GM12878 (cell line): ENCODE data around the gene ANAPC4. TPM values are rescaled to one million over a fixed set of nuclear protein-coding genes. Genes with fewer than 3 reads are reported as not detected.

Experiments used
- ATAC-seq: fragments of 200-7000 bp; cut with Tn5 transposase; 3 replicates; pipeline ENCODE4 v1.9.1; 2020; ENCODE audit warnings: mild to moderate bottlenecking, moderate library complexity
- BruUV-seq: library from RNA; stranded (reverse); fragments of 400-500 nt; replicated peaks from 2 replicates; lab custom pipeline; 2021; lab: Mats Ljungman, UMichigan
- CTCF ChIA-PET: fragments of 300-600 bp; sonication (Branson Sonifier 250); formaldehyde crosslinking; extraction: SDS; loops from one replicate; lab custom pipeline; 2021; ENCODE audit warnings: inconsistent platforms; lab: Yijun Ruan, JAX
- POLR2A ChIA-PET: fragments of 350-600 bp; formaldehyde crosslinking; extraction: SDS; loops from one replicate; lab custom pipeline; 2021; ENCODE audit warnings: inconsistent platforms; lab: Charles Lee
- RAD21 ChIA-PET: fragments of 300-600 bp; sonication (Branson Sonifier 250); formaldehyde crosslinking; loops from one replicate; lab custom pipeline; 2023; ENCODE audit warnings: antibody characterized with exemption; ENCODE audit not compliant: unreplicated experiment; lab: Charles Lee
- SMC1A ChIA-PET: fragments of 300-600 bp; sonication (Branson Sonifier 250); formaldehyde crosslinking; loops from one replicate; lab custom pipeline; 2023; ENCODE audit not compliant: unreplicated experiment, uncharacterized antibody; lab: Charles Lee
- DNase-seq: peaks from one replicate; pipeline ENCODE4 v3.0.0-alpha.2; 2011; ENCODE audit warnings: low read depth, low spot score
- FAIRE-seq: peaks from 3 replicates; lab custom pipeline; 2011; peaks lifted over from hg19 to GRCh38; lab: Jason Lieb, UNC
- H2AFZ ChIP-seq: 2 replicates; pipeline ENCODE4 v1.6.0; 2011; ENCODE audit warnings: low read depth, low read length, control low read depth; ENCODE audit not compliant: control insufficient read depth
- H3K27ac ChIP-seq: 2 replicates; pipeline ENCODE4 v1.5.1; 2011; ENCODE audit warnings: control low read depth; ENCODE audit not compliant: control insufficient read depth, insufficient read depth
- H3K27me3 ChIP-seq, 2 experiments: replicated peaks in 1 of 2; 2 replicates each; pipeline versions ENCODE4 v1.6.0 to v1.6.1; 2011; ENCODE audit warnings: low read length in 1 of 2; ENCODE audit not compliant: control insufficient read depth in 2 of 2, insufficient read depth in 2 of 2
- H3K36me3 ChIP-seq, 2 experiments: 2 replicates each; pipeline ENCODE4 v1.5.1; 2011; ENCODE audit warnings: low read length in 1 of 2; ENCODE audit not compliant: control insufficient read depth in 2 of 2, insufficient read depth in 2 of 2
- H3K4me1 ChIP-seq: 2 replicates; pipeline ENCODE4 v1.6.1; 2011; ENCODE audit warnings: mild to moderate bottlenecking, low read length, moderate library complexity, mixed read lengths; ENCODE audit not compliant: control insufficient read depth, insufficient read depth
- H3K4me2 ChIP-seq: 2 replicates; pipeline ENCODE4 v1.6.0; 2011; ENCODE audit warnings: control low read depth; ENCODE audit not compliant: control insufficient read depth, insufficient read depth
- H3K4me3 ChIP-seq: fragments of 200-600 bp; sonication (generic); 2 replicates; pipeline ENCODE4 v1.5.1; 2016
- H3K79me2 ChIP-seq: 2 replicates; pipeline ENCODE4 v1.6.0; 2011; ENCODE audit warnings: low read length; ENCODE audit not compliant: control insufficient read depth, insufficient read depth
- H3K9ac ChIP-seq: 2 replicates; pipeline ENCODE4 v1.8.0; 2011; ENCODE audit warnings: low read length, control low read depth, mixed read lengths; ENCODE audit not compliant: control insufficient read depth, insufficient read depth
- H3K9me3 ChIP-seq: replicated peaks from 3 replicates; pipeline ENCODE4 v1.5.1; 2011; ENCODE audit warnings: mild to moderate bottlenecking, low read length; ENCODE audit not compliant: control insufficient read depth, insufficient read depth
- H4K20me1 ChIP-seq: 2 replicates; pipeline ENCODE4 v1.6.0; 2011; ENCODE audit not compliant: control insufficient read depth, insufficient read depth
- BCL11A ChIP-seq: IDR thresholded peaks from 2 replicates; pipeline ENCODE4 v1.6.1; 2011; ENCODE audit warnings: low read depth, low read length
- BMI1 ChIP-seq: fragments of 450-650 bp; IDR thresholded peaks from 2 replicates; pipeline ENCODE4 v1.6.1; 2016; ENCODE audit warnings: mild to moderate bottlenecking, moderate library complexity, borderline replicate concordance
- EED ChIP-seq: sonication (generic); IDR thresholded peaks from 2 replicates; pipeline ENCODE4 v1.6.1; 2016; ENCODE audit warnings: antibody characterized with exemption, low read depth
- FOXM1 ChIP-seq: IDR thresholded peaks from 2 replicates; pipeline ENCODE4 v1.6.1; 2012; ENCODE audit warnings: low read depth, mild to moderate bottlenecking, inconsistent platforms, low read length, moderate library complexity
- GATAD2B ChIP-seq: fragments of 450-650 bp; conservative IDR thresholded peaks from 2 replicates; pipeline ENCODE4 v1.6.1; 2017; ENCODE audit warnings: low read depth, mild to moderate bottlenecking, moderate library complexity
- HDAC6 ChIP-seq: fragments of 200-600 bp; sonication (generic); IDR thresholded peaks from one replicate; pipeline ENCODE4 v1.8.0; 2017; ENCODE audit warnings: antibody characterized with exemption; ENCODE audit not compliant: unreplicated experiment
- IKZF2 ChIP-seq, 2 experiments: fragments of 450-650 bp; IDR thresholded peaks; 2 replicates each; pipeline ENCODE4 v1.6.1; 2017; ENCODE audit warnings: mild to moderate bottlenecking in 2 of 2, moderate library complexity in 2 of 2
- KAT2A ChIP-seq: conservative IDR thresholded peaks from 2 replicates; pipeline ENCODE4 v1.6.1; 2011; ENCODE audit warnings: low read depth, low read length; ENCODE audit not compliant: control insufficient read depth
- MTA2 ChIP-seq: fragments of 450-650 bp; IDR thresholded peaks from 2 replicates; pipeline ENCODE4 v1.6.1; 2016; ENCODE audit warnings: low read depth, mild to moderate bottlenecking, moderate library complexity
- NFXL1 ChIP-seq: fragments of 450-650 bp; IDR thresholded peaks from 2 replicates; pipeline ENCODE4 v1.6.1; 2017; ENCODE audit warnings: antibody characterized with exemption, mild to moderate bottlenecking, borderline replicate concordance
- NR2C2 ChIP-seq: IDR thresholded peaks from 2 replicates; pipeline ENCODE4 v1.6.1; 2011; ENCODE audit warnings: borderline replicate concordance, low read depth; ENCODE audit not compliant: control insufficient read depth, insufficient read length
- POLR2AphosphoS2 ChIP-seq: IDR thresholded peaks from 2 replicates; pipeline ENCODE4 v1.6.1; 2011; ENCODE audit warnings: low read depth, mild to moderate bottlenecking, low read length, improper control_type of control experiment, moderate library complexity
- POLR2AphosphoS5 ChIP-seq: IDR thresholded peaks from 2 replicates; pipeline ENCODE4 v1.6.1; 2011; ENCODE audit warnings: mild to moderate bottlenecking, low read length, inconsistent platforms
- RBBP5 ChIP-seq: fragments of 200-600 bp; sonication (generic); conservative IDR thresholded peaks from 2 replicates; pipeline ENCODE4 v1.6.1; 2016
- STAT3 ChIP-seq: IDR thresholded peaks from 2 replicates; pipeline ENCODE4 v1.6.1; 2011; ENCODE audit warnings: low read depth, low read length, improper control_type of control experiment
- ZNF24 ChIP-seq: fragments of 450-650 bp; IDR thresholded peaks from 2 replicates; pipeline ENCODE4 v1.6.1; 2017; ENCODE audit warnings: antibody characterized with exemption, mild to moderate bottlenecking
- WGBS: methylation state at CpG from one replicate; pipeline ENCODE4 v1.1.6; 2016; ENCODE audit warnings: low lambda C conversion rate; ENCODE audit not compliant: insufficient replicate concordance, insufficient coverage; ENCODE audit errors: missing lambda C conversion rate; 5-methylcytosine and 5-hydroxymethylcytosine counted together
- in situ Hi-C: fragments of 300-500 bp; cut with MboI; formaldehyde crosslinking; loops from 9 replicates; pipeline ENCODE4 v1.14.3; 2018; ENCODE audit warnings: mixed read lengths
- intact Hi-C: fragments of 100-400 bp; cut with micrococcal nuclease; formaldehyde crosslinking; loops from one replicate; pipeline ENCODE4 v1.14.2; 2022; ENCODE audit not compliant: unreplicated experiment
- polyA plus RNA-seq, 11 experiments: library from polyadenylated mRNA; depleted of rRNA in 4 of 11; unstranded in 6 of 11; stranded (reverse) in 5 of 11; fragments of >200 nt; fragmentation: Nextera tagmentation in 4 of 11; fragmentation: Illumina TruSeq in 1 of 11; extraction: Ambion mirVana in 4 of 11; extraction: Trizol in 1 of 11; gene quantifications; 1 replicate in 1 of 11; 2 replicates in 10 of 11; pipeline versions ENCODE4 v1.2.1 to v1.2.3, GENCODE V29; 2011 to 2016; ENCODE audit warnings: inconsistent platforms in 2 of 11, missing spikeins in 2 of 11, low read depth in 1 of 11
- total RNA-seq, 4 experiments: library from RNA; depleted of rRNA in 3 of 4; stranded (reverse); fragments of >200 nt in 3 of 4; fragmentation: Illumina TruSeq in 1 of 4; extraction: Trizol in 1 of 4; gene quantifications; 2 replicates each; pipeline versions ENCODE4 v1.2.1 to v1.2.3, GENCODE V29; 2013 to 2021
- TF ChIP-seq, protein P1 (sequence below): IDR thresholded peaks from 2 replicates; pipeline ENCODE4 v1.6.1; 2012; ENCODE audit warnings: mild to moderate bottlenecking, low read depth, low read length
- TF ChIP-seq, protein P2 (sequence below): fragments of 450-650 bp; IDR thresholded peaks from 2 replicates; pipeline ENCODE4 v1.6.1; 2014; ENCODE audit warnings: mild to moderate bottlenecking
- TF ChIP-seq, protein P3 (sequence below): fragments of 150-350 bp; IDR thresholded peaks from 2 replicates; pipeline ENCODE4 v1.6.1; 2014; ENCODE audit warnings: mild to moderate bottlenecking, low read depth, low read length

ANAPC4 gene
- total and polyA plus RNA-seq, 10 of the 15 experiments (the other 5 are each of a cell fraction or from before 2014, with no cell fraction given): 16.3 to 50.2 (median 29.9) TPM

DNA sequence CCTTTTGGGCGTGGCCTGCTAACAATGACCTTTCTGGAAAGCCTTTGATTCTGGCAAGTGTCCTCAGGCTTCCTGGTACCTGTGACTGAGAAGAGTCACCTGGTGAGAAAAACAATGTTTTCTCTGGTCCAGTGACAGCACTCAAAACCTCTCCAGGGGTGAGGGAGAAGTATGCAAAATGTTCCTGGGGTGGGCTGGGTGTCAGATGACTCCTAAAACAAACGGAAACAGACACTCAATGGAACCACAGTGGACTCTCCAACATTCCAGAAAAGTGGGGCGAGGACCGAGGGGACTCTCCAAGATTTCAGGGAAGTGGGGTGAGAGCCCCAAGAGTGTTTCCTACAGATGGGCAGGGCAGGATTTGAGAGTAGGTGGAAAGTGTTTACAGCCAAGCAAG, 69.5 kb downstream of the ANAPC4 start:
- in situ Hi-C loops: no loop called here
- DNase-seq (no peak), ATAC-seq (no peak), FAIRE-seq (no peak)
- peaks cover 6% of the 10 kb centered on the region; the same call in 1 of the 2 replicates for H3K4me1 ChIP-seq
- H3K79me2 ChIP-seq: no peaks in the 10 kb centered on the region
- CTCF ChIA-PET: no interaction called here
- intact Hi-C loops: loop anchor here (10.0 kb wide), 1 partner anchor 178 kb away; no protein-coding TSS in a partner anchor
- no peak overlapping the region for H3K4me3 ChIP-seq
- no peak overlapping the region for H3K9ac ChIP-seq
- H3K27ac ChIP-seq: no peak overlapping the region
- H3K4me2 ChIP-seq: no peak overlapping the region
- SMC1A ChIA-PET: no interaction called here
- BruUV-seq: no TSS peak
- H3K27me3 ChIP-seq: no peaks in the 10 kb centered on the region; a peak in 1 of 4 replicates
- no peak overlapping the region for H2AFZ ChIP-seq
- no peaks in the 10 kb centered on the region for H3K9me3 ChIP-seq
- RAD21 ChIA-PET: no interaction called here
- POLR2A ChIA-PET: interaction anchor here (0.5 kb wide), 1 partner anchor 37 kb away, joined by 3 read pairs; no protein-coding TSS in a partner anchor
- no peaks in the 10 kb centered on the region for H3K36me3 ChIP-seq
- no peaks in the 10 kb centered on the region for H4K20me1 ChIP-seq
- TF ChIP-seq MTA2 (no peak), IKZF2 (IDR thresholded peaks at IDR 0.05) (no peak), BMI1 (no peak), BCL11A (no peak), KAT2A (no peak), ZNF24 (no peak), STAT3 (no peak), POLR2AphosphoS5 (no peak), NFXL1 (no peak), HDAC6 (no peak), RBBP5 (no peak), GATAD2B (no peak), NR2C2 (no peak), FOXM1 (no peak), POLR2AphosphoS2 (no peak), EED (no peak)
- TF ChIP-seq, protein P1, sequence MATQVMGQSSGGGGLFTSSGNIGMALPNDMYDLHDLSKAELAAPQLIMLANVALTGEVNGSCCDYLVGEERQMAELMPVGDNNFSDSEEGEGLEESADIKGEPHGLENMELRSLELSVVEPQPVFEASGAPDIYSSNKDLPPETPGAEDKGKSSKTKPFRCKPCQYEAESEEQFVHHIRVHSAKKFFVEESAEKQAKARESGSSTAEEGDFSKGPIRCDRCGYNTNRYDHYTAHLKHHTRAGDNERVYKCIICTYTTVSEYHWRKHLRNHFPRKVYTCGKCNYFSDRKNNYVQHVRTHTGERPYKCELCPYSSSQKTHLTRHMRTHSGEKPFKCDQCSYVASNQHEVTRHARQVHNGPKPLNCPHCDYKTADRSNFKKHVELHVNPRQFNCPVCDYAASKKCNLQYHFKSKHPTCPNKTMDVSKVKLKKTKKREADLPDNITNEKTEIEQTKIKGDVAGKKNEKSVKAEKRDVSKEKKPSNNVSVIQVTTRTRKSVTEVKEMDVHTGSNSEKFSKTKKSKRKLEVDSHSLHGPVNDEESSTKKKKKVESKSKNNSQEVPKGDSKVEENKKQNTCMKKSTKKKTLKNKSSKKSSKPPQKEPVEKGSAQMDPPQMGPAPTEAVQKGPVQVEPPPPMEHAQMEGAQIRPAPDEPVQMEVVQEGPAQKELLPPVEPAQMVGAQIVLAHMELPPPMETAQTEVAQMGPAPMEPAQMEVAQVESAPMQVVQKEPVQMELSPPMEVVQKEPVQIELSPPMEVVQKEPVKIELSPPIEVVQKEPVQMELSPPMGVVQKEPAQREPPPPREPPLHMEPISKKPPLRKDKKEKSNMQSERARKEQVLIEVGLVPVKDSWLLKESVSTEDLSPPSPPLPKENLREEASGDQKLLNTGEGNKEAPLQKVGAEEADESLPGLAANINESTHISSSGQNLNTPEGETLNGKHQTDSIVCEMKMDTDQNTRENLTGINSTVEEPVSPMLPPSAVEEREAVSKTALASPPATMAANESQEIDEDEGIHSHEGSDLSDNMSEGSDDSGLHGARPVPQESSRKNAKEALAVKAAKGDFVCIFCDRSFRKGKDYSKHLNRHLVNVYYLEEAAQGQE: no peak
- TF ChIP-seq, protein P2, sequence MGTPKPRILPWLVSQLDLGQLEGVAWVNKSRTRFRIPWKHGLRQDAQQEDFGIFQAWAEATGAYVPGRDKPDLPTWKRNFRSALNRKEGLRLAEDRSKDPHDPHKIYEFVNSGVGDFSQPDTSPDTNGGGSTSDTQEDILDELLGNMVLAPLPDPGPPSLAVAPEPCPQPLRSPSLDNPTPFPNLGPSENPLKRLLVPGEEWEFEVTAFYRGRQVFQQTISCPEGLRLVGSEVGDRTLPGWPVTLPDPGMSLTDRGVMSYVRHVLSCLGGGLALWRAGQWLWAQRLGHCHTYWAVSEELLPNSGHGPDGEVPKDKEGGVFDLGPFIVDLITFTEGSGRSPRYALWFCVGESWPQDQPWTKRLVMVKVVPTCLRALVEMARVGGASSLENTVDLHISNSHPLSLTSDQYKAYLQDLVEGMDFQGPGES: no peak
- TF ChIP-seq, protein P3, sequence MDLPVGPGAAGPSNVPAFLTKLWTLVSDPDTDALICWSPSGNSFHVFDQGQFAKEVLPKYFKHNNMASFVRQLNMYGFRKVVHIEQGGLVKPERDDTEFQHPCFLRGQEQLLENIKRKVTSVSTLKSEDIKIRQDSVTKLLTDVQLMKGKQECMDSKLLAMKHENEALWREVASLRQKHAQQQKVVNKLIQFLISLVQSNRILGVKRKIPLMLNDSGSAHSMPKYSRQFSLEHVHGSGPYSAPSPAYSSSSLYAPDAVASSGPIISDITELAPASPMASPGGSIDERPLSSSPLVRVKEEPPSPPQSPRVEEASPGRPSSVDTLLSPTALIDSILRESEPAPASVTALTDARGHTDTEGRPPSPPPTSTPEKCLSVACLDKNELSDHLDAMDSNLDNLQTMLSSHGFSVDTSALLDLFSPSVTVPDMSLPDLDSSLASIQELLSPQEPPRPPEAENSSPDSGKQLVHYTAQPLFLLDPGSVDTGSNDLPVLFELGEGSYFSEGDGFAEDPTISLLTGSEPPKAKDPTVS: no peak
- 34% methylated on average over 4 of the region's 4 CpGs for WGBS
